Sigmoid colon (tissue), 7 donors: Measurements from ENCODE around the gene PLA2G7. TPM values are rescaled to one million over a fixed set of nuclear protein-coding genes. Genes with fewer than 3 reads are reported as not detected.

Source experiments
- polyA plus RNA-seq, 3 donors: library from polyadenylated mRNA; stranded (reverse); fragments of 200-250 nt; gene quantifications; one replicate each; pipeline ENCODE4 v1.2.3, GENCODE V29; 2013
- total RNA-seq, 4 donors: library from RNA; depleted of rRNA; stranded (reverse); fragments of >200 nt; gene quantifications; one replicate each; pipeline ENCODE4 v1.1.0, GENCODE V29; 2016
- donor health status: healthy with polysubstance abuse.
- donor health status: Bipolar disorder and iron deficiency.
- donor health status: healthy.

Gene PLA2G7
- total and polyA plus RNA-seq, 7 donors, result 0.49 to 43.0 (median 6.6) TPM; not detected in 2

Other genes with a start within 250 kb of the PLA2G7 start
- gene RCAN2, start 243.9 kb downstream of the PLA2G7 start, total RNA-seq, result 10 to 100 TPM in 2 of 4 donors, 1 to 10 TPM in 2; 9.1 to 22.7 (median 11.2) TPM
- 1 to 10 TPM; 5.0 to 6.6 (median 5.5) TPM for gene RCAN2, start 243.9 kb downstream of the PLA2G7 start, polyA plus RNA-seq
- 1 to 10 TPM; 1.8 to 7.7 (median 4.5) TPM for gene CYP39A1, start 82.6 kb downstream of the PLA2G7 start, total RNA-seq
- 1 to 10 TPM; 1.6 to 3.0 (median 2.4) TPM for gene CYP39A1, start 82.6 kb downstream of the PLA2G7 start, polyA plus RNA-seq
- 10 to 100 TPM; 25.0 to 54.6 (median 38.2) TPM for gene SLC25A27, start 82.4 kb downstream of the PLA2G7 start, total RNA-seq
- 1 to 10 TPM in 2 of 3 donors, not detected in 1; 4.2 to 4.9 TPM for gene SLC25A27, start 82.4 kb downstream of the PLA2G7 start, polyA plus RNA-seq
- 1 to 10 TPM in 2 of 4 donors, under 1 TPM in 2; 0.49 to 1.9 (median 1.4) TPM for gene TDRD6, start 47.5 kb downstream of the PLA2G7 start, total RNA-seq
- under 1 TPM in 2 of 3 donors, not detected in 1; under 0.01 to 0.10 TPM for gene TDRD6, start 47.5 kb downstream of the PLA2G7 start, polyA plus RNA-seq
- not detected for gene ANKRD66, start 11.6 kb upstream of the PLA2G7 start, total RNA-seq
- gene ANKRD66, start 11.6 kb upstream of the PLA2G7 start, polyA plus RNA-seq, result not detected
- gene MEP1A, start 58.0 kb upstream of the PLA2G7 start, total RNA-seq, result under 1 TPM in 1 of 4 donors, not detected in 3; 0.36 TPM
- 10 to 100 TPM; 39.1 to 45.6 (median 43.0) TPM for gene MEP1A, start 58.0 kb upstream of the PLA2G7 start, polyA plus RNA-seq
- gene ADGRF5, start 186.6 kb upstream of the PLA2G7 start, total RNA-seq, result 10 to 100 TPM in 1 of 4 donors, 1 to 10 TPM in 3; 7.3 to 15.0 (median 9.0) TPM
- gene ADGRF5, start 186.6 kb upstream of the PLA2G7 start, polyA plus RNA-seq, result 1 to 10 TPM; 1.2 to 3.3 (median 1.4) TPM